GM21619 (cell line): ENCODE measurements around the gene YIF1A.
"Not testable (repeated sequence)": the region's sequence is repeated elsewhere in the genome, so short reads cannot be mapped to it uniquely, and the experiment has no call there.

ENCODE experiments used
- ATAC-seq: cut with Tn5 transposase; IDR thresholded peaks from one replicate; pipeline ENCODE4 v1.9.1; 2021; ENCODE audit not compliant: unreplicated experiment

The YIF1A gene

DNA sequence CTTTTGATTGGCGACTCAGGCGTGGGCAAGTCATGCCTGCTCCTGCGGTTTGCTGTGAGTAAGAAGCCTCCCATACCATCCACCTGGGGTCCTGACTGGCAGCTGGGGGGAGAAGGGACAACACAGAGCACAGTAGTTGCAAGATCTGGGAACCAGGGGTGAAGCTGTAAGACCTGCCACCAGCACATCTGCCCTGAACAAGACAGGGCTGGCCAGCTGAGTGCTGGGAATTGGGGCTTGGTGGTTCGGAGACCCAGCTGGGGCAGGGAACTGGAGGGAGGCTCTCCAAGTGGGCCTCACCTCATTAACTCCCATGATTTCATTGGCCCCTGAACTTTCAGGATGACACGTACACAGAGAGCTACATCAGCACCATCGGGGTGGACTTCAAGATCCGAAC, 17.1 kb downstream of the YIF1A start:
- no peak for ATAC-seq

DNA sequence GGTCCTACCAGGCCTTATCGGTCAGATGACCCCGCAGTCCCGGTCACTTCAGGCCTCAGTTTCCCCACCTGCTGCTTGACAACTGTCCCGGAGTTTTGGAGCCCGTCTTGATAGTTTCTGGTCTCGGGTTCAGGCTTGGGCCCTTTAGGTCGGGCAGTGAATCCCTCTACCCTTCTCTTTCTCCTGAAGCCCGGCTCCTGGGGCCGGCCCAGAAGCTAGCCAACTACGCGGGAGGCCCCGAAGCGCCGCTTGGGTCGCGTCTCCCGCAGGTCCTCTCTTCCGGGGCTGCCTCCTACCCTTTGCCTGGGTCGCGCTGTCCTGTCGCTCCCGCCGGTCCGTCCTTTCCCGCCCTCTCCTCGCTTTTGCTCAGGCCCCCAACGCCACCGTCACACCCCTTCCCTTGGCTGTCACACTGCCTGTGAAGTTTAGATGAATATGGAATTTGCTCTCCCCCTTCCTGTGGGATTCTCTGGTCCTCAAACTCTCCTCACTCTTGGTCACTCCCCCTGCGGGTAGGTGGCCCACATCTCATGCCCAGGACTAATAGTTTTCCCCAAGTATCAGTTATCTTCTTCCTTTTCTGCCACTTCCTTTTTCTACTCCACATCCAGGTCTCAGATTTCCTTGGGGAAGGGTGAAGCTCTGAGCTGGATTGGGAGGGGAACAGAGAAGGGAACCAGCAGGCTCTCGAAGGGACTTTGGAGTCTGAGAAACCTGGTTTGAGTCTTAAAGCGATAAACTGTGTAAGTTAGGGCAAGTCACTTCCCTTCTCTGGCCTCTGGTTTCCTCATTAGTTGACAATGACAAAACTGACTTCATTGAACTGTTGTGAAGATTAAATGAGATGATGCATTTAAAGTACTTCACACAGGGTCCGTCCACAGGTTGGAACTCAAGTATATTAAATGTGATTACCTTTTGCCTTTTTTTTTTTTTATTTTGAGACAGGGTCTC, 19.7 kb downstream of the YIF1A start:
- ATAC-seq: no peak

DNA sequence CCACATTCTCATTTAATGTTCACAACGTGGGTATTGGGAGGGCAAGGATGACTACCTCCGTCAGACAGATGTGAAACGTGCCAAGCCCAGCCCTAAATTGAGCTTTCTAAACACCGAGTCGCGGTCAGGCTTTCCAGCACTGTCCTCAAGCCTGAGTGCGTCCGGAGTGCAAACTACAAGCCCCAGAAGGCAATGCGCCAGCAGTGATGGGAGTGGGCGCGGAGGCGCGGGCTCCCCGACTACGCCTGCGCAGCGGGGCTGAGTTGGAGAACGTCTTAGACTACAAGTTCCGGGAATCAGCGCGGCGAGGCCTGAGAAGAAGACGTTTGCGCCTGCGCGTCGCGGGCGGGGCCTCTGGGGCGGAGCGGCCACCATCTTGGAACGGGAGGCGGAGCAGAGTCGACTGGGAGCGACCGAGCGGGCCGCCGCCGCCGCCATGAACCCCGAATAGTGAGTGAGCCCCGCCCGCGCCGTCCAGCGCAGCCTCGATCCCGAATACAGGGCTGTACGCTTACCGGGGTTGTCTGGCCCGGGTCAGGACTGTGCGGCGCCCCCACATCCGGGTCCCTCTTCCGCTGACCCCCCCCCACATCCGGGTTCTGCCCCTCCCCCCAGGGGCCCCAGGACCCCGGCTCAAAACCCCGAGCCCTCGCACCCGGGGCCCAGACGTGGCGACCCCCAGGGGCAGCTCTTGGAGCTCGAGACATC, 20.5 kb downstream of the YIF1A start, which contains the start of gene RAB1B:
Gene RAB1B (plus strand): TSS at position 396 of the 708 bp plus-strand sequence. CDS start 41 bp downstream, at position 437.
- ATAC-seq: peak; percentile 77

DNA sequence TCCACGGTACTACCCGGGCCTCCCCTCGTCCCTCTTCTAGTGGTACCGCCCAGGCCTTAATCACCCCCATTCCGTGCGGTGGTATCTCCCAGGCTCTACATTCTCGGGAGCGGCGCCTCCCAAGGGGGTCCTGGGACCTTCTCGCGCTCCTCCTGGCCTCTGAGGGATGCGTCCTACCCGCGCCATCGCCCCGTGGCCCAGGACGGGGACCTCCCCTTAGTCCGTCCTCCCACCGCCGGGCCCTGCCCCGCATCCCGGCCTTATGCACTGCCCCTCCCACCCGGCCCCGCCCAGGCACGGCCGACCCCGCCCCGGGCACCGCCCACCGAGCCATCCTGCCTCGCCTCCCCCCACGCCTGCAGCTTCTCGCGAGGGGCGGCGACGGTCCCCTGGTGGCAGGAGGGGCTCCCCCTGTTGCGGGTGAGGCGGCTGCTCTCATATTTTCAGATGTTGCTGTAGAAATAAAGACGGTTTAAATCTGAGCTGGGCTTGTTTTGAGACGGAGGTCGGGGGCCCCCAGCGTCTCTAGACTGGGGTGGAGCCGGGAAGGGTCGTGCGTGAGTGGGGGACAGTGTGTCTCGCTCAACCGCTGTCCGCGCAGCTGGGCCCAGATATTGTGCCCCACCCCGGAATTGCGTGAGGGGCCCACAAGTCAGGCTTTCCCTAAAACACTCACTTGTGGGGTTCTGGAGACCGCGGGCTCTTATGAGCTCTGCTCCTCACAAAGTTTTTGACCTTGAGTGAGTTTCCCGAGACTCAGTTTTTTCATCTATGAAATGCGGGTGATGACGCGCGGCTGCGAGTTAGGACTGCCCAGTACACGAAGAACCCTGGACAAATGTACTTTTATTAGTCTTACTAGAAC, 21.3 kb downstream of the YIF1A start:
- peak; percentile 34 for ATAC-seq

DNA sequence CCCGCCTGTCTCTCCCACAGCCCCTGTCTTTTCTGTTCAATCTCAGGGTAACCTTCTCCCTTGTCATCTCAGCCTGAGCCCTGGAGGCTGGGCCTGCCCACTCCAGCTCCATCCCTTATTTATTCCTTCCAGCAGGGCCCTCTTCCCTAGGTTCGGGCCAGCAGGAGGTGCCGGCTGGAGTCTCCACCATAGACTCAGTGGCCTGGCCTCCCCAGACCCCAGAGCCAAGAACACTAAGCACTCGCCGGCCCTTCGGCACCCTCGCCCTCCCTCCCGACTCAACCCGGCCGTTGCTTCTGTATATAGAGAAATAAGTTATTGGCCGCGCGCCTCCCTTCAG, 21.9 kb downstream of the YIF1A start:
- no peak for ATAC-seq

DNA sequence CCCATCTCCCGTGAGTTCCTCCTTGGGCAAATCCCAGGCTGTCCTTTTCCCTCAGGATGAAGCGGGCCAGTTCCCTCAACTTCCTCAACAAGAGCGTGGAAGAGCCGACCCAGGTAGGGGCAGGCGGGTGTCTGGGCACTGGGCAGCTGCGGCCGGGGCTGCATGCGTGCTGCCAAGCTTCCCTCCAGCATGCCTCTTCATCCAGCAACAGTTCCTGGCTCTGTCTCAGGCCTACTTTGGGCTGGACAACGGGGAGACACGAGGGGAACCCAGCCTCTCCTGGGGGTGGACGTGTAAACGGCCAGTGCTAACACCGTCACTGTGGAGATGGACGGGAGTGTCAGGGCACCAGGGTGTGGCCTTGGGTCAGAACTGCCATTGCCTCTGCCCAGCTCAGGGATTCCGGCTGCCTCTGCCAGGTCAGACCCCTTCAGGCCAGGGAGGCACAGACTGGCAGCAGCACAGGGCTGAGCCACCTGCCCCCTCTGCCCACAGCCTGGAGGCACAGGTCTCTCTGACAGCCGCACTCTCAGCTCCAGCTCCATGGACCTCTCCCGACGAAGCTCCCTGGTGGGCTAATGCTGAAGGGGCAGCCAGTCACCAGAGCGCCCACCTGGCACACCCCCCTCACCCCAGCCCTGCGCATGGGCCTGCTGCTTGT, 22.4 kb downstream of the YIF1A start:
- no peak for ATAC-seq

DNA sequence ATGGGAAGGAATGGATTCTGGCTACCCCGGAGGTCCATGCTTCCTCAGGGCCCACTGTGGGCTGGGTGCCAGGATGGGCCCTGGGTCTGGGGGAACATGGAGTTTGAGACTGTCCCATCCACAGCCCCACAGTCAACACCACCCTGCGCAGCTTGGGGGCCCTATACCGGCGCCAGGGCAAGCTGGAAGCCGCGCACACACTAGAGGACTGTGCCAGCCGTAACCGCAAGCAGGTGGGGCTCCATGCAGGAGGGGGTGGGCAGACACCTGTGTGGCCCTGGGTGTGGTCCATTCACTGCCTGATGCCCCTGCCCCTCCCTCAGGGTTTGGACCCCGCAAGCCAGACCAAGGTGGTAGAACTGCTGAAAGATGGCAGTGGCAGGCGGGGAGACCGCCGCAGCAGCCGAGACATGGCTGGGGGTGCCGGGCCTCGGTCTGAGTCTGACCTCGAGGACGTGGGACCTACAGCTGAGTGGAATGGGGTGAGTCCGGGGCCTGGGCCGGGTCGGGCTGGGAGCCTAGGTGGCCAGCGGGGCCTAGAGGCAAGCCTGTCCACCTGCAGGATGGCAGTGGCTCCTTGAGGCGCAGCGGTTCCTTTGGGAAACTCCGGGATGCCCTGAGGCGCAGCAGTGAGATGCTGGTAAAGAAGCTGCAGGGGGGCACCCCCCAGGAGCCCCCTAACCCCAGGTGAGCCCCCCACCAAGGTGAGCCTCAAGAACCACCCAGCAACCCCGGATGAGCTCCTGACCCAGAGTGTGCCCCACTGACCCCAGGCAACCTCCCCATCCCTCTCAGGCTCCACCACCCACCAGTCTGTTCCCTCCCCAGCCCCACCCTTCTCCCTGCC, 23.2 kb downstream of the YIF1A start:
- no peak for ATAC-seq

DNA sequence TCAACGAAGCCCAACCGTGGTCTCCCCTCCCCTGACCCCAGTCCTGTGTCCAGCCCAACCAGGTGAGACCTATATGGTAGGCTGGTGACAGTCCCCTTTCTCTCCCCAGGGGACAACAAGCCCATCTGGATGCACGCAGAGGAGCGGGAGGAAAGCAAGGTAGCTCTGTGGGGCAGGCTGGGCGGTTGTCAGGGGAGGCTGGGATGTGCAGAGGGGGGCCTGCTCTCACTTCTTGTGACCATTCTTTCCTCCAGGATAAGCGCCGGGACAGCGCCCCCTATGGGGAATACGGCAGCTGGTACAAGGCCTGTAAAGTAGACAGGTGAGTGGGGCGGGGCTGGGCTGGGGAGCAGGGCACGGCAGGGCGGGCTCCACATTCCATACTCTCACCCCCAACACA, 24.0 kb downstream of the YIF1A start:
- ATAC-seq: no peak

DNA sequence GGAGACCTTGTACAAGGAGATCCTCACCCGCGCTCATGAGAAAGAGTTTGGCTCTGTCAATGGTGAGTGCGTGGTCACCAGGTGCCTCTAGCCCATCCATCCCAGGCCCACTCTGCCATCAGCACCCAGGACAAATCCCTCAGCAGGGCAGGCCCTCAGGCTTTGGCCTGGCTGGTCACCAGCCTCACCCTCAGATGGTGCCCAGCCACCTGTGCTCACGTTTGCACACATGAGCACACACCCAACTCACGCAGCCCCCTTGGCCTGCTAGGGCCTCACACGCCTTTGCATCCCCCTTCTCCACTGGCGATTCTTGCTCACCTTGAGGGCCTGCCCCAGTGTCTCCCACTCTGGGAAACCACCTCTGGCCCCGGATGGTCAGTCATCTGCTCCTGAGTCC, 24.6 kb downstream of the YIF1A start:
- ATAC-seq: no peak

DNA sequence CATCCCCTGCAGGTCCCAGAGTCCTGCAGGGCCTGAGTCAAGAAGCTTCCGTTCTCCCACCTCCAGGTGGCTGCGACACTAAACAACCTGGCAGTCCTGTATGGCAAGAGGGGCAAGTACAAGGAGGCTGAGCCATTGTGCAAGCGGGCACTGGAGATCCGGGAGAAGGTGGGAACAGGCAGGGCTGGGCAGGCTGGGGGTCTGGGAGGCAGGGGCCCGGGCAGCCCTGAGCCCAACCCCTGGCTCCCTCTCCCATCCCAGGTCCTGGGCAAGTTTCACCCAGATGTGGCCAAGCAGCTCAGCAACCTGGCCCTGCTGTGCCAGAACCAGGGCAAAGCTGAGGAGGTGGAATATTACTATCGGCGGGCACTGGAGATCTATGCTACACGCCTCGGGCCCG, 25.2 kb downstream of the YIF1A start:
- no peak for ATAC-seq

DNA sequence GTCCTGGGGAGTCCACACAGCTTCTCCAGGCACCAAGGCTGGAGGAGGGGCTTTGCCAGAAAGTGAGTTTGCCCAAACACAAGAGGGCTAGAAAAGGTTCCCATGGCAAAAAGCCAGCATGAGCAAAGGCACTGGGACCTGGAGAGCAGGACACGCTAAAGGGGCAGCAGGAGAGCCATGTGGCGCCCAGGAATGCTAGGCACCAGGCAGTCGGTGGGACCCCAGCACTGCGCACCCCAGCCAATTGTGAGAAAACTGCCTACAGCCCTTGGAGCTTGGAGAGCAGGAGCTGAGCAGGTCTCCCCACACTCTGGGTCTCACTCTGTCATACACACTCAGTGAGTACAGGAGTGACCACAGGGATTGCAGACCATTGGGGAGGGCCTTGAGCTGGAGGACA, 25.7 kb downstream of the YIF1A start:
- ATAC-seq: no peak

DNA sequence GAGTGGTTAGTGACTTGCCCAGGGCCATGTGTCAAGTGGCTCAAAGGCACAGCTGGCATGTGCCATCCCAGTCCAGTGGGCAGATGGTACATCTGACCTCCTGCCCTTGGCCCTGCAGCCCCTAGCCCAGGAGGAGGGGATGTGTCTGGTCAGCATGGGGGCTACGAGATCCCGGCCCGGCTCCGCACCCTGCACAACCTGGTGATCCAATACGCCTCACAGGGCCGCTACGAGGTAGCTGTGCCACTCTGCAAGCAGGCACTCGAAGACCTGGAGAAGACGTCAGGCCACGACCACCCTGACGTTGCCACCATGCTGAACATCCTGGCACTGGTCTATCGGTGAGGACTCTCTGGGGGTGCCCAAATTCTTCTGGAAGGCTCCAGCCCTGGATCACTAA, 26.2 kb downstream of the YIF1A start:
- no peak for ATAC-seq

DNA sequence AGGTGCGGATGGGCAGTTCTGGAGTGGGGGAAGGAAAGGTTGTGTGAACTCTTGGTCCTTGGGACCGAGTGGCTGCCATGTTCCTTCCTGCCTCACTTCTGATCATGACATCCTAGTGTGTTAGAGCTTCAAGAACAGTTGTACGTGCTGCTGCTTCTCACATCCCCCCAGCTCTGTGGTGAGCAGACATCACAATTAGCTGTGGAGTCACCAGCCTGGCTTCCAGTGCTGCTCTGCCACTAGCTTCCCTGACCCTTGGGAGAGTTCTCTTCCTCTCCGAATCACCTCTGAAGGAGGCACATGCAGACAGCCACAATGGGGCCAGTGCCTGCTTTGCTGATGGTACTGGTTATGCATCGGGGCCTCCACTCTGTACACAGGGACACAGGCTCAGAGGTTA, 26.8 kb downstream of the YIF1A start:
- no peak for ATAC-seq

DNA sequence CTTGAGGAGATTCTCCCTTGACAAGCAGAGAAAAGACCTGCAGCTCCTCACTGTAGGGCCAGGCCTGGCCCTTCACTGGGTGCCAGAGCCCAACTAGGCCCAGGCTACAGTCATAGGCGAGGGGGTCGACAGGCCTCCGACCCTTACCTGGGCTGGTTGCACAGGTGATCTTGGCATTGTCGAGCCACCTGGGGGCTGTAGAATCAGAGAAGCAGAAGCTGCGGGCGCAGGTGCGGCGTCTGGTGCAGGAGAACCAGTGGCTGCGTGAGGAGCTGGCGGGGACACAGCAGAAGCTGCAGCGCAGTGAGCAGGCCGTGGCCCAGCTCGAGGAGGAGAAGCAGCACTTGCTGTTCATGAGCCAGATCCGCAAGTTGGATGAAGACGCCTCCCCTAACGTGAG, 27.4 kb downstream of the YIF1A start:
- no peak for ATAC-seq

DNA sequence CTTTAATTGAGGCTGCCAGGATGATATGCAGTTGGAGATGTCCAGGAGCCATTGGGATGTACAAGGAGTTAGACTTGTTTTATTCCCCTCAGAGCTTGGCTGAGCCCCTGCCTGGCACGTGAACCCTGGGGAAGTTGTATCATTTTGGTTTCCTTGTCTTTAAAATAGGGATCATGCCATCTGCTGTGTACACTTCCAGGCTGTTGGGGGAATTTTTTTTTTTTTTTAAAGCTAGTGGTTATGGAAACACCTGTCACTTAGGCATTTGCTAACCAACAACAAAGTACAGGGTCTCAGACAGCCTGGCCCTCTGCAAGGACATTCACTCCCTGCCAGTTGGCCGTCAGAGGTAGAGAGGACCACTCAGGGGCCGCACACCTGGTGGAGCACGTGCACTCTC, 29.0 kb downstream of the YIF1A start:
- ATAC-seq: no peak

DNA sequence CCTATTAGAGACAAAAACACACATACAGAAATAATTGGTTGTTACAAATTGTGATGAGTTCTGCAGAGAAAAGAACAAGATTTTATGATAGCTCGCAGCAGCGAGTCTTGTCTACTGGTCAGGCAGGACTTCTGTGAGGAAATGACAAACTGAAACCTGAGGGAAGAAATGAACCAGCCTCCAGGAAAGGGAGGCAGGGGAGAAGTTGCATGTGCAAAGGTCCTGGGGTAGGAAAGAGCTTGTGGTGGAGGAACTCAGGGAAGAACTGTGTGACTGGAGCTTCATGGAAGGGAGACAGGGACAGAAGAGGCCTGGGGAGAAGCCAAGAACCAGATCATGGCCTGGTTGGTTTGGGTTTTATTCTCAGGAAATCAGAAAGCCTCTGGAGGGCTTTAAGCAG, 29.7 kb downstream of the YIF1A start:
- no peak for ATAC-seq

DNA sequence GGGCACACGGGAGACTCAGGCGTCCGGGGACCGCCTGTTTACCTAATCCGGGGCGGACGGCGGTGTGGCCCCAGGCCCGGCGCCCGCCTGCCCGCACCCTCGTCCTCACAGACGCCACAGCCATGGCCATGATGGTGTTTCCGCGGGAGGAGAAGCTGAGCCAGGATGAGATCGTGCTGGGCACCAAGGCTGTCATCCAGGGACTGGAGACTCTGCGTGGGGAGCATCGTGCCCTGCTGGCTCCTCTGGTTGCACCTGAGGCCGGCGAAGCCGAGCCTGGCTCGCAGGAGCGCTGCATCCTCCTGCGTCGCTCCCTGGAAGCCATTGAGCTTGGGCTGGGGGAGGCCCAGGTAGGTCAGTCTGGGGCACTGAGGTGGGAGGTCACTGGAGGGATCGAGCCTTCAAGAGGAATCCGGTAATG, 30.5 kb downstream of the YIF1A start:
- ATAC-seq: no peak

DNA sequence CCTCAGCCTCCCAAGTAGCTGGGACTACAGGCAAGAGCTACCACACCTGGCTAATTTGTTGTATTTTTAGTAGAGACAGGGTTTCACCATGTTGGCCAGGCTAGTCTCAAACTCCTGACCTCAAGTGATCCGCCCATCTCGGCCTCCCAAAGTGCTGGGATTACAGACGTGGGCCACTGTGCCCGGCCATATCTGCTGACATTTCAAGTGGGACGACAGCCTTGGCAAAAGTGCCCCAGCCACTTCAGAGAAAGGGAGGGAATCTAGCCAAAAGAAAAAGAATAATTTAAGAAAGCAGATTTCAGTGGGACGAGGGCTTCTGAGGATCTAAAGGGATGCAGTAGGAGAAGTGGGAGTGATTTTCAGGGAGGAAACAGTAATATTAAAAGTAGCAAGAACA, 35.9 kb downstream of the YIF1A start:
- not testable (repeated sequence) for ATAC-seq

DNA sequence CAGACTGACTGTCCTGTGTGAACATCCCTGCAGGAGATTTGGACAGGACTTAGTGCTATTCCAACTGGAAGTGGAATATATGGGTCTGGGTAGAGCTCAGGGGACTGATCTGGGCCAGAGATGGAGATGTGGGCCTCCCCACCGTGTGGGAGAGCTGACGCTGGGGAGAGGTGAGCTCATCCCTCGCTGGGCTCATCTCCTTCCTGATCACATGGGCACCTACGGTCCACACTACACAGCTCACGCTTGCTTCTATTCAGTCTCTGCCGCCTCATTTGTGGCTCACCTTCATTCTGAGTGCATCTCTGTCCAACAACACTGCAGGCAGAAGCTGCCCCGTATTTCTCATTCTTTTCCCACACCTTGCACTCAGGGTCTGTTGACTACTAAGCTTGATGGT, 37.1 kb downstream of the YIF1A start:
- ATAC-seq: no peak

DNA sequence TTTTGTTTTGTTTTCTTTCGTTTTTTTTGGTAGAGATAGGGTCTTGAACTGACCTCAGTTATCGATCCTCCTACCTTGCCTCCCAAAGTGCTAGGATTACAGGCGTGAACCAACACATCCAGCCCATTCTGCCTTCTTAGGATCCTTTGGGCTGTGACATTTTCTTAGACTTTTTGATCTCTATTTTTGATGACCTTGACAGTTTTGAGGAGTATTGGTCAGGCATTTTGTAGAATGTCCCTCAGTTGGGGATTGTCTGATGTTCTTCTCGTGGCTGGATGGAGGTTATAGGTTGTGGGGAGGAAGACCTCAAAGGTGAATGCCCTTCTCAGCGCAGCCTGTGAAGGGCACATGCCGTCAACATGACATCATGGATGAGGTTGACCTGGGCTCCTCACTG, 40.0 kb downstream of the YIF1A start:
- ATAC-seq: no peak
